RPMI7951 (cell line): ENCODE data around the gene RBFOX1. TPM values are rescaled to one million over a fixed set of nuclear protein-coding genes. Genes with fewer than 3 reads are reported as not detected.

Experiments used
- DNase-seq: peaks from one replicate; pipeline ENCODE4 v3.0.0-alpha.2; 2012; ENCODE audit warnings: low read depth
- total RNA-seq: library from RNA; depleted of rRNA; stranded (reverse); fragments of >200 nt; shearing (Covaris generic); gene quantifications from 2 replicates; pipeline ENCODE4 v1.2.3, GENCODE V29; 2014

The RBFOX1 gene
- total RNA-seq, 1 experiment from 2014 or later, result under 0.01 TPM

DNA sequence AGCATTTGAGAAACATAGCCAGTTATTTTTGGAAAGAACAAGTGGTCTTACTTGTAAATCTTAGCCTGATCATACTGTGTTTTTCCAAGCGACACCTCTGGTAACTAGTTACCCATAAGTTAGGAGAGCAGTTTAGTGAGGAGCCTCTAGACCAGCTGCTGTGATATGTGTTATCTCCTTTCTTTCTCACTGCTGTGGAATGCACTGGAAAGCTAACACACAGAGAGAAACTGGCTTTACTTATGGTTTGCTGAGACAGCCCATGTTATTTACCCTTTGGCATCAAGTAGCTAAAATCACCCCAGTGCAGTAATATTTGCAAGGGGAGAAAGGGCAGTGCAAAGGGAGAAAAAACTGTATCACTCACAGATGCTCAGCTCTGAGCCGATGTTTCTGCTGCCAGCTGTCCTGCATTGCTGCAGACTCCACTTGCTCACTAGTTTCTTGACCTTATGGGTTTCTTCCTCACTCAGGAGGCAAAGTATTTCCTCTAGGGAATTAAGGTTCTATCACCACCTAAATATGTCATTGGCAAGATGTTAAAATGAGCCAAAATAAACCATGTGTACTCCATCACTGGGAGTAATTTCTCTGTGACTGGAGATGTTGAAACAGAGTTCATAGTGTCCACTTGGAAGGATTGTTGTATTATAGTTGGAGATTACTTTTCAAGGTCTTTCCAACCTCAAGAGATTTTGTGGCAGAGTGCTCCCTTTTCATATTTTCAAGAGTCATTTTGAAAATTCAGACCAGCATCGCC is 2.3 kb downstream of the RBFOX1 start:
- DNase-seq, result no peak

DNA sequence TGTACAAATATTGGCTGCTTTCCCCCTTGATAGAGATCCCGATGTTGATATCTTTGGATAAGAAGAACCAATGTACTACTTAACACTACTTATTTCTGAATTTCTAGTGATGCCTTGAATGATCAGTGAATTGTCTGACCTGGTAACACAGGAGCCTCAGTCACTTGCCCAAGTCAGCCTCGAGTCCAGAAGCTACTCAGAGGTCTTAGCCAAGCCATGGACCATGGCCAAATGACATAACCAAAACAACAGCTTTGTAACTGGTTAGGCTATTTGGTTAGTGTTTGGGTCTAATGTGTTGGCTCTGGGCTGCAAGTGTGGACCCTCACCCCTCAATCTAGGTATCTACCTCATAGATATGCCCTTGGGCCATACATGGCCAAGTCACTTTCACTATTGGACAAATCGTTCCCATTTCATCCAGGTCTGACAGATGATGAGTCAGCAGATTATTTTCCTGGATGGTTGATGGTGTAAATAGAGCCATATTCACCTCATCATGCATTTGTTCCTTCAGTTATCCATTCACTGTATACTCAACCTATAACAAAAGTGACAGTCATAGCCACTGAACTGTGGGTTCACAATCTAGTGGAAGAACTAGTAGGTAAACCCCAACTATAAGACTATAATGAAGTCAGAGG is 3.5 kb downstream of the RBFOX1 start:
- no peak for DNase-seq

DNA sequence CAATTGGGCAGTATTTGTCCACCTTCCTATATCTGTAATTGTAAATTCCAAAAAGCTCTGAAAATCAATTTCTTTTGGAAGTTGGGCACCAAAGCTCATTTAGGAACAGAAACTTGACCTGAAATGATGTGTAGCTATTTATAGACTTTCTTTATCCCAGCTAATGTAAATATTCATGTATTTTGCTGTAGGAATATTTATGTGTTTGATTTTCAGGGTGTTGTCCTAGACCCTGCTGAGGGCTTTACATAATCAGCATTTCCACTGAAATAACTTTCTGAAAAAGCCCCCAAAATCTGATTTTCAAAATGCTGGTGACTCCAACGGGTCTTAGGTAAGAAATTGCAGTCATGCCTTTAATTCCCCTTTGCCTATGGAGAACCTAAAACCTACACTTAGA is 4.1 kb downstream of the RBFOX1 start:
- no peak for DNase-seq

DNA sequence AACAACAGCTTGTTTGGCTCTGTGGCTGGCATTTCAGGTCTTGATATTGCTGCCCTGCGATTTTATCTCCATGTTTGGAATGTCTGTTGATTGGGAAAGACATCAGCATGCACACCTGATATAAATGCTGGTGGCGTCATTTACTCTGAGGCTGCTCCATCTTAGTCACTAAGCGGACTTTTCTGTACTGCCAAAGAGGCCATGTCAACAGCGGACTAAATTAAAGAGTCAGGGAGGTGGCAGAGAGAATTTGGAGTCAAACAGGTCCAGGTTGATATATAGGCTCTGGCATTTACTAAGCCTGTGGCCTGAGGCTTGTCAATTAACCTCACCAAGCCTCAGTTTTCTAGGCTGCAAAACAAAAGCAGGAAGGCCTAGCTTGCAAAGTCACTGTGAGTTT is 6.2 kb downstream of the RBFOX1 start:
- no peak for DNase-seq

DNA sequence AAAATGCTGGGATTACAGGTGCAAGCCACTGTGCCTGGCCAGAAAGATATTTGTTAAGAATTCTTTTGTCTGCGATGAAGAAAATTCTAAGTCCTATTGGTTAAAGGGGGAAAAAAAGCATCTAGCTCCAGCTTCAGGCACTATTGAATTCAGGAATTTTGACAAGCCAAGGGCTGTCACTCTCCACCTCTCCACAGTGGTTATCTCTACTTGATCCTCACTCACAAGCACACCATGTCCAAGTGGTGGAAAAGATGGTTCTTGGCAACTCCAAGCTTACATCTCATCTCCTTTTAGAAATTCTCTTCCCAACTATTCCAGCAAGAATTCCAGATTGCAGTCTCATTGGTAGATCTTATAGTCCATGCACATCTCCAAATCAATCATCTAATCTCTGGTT is 7.1 kb downstream of the RBFOX1 start:
- no peak for DNase-seq

DNA sequence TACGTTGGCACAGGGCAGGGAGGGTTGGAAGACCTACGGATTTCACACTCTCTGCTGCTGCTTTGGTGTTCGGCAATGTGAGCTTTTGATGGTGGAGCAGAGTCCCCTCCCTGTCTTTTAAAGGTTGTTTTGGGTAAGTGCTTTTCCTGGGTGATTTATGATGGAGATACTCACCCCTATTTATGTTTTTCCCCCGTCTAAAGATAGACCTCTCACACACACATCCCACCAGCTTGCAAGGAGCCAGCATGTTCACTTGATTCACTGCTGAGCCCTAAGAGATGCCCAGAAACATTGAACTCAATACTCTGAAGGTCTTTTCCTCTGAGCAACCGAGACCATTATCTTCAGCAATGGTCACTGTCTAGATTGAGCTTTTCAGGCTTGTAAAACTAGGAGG is 8.3 kb downstream of the RBFOX1 start:
- DNase-seq, result no peak

DNA sequence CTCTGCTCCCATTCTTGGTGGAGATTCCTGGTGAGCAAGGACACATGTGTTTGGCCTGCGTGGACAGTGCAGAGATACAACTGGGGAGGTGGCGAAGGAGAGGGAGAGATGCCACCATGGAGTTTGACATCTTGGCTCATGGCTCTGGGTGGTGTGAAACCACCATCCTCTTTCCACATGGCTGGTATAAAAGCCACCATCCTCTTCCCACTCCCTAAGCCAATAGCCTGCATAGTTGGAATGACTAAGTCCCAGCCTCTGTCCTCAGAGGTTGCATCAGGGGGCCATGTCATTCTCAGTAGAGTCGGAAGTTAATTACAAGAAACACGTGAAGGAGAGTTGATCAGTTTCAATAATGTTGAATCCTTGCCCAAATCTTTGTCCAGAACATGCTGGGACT is 10.0 kb downstream of the RBFOX1 start:
- DNase-seq, result no peak

DNA sequence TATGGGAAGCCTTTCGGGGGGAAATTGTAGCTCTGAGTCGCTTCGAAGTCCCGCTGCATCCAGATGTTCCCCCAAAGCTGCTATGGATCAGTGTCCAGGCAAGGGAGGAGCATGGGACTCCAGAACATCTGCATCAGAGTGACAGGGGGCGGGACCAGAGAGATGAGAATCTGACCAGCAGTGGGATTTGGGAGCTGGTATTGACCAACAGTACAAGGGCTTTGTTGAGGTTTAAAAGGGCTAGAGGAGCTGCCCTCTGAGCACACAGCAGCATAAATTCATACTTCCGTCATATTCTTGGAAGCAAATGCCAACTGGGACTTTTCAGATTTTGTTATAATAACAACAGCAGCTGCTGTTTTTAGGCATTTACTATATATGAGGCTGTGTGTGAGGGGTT is 10.6 kb downstream of the RBFOX1 start:
- no peak for DNase-seq

DNA sequence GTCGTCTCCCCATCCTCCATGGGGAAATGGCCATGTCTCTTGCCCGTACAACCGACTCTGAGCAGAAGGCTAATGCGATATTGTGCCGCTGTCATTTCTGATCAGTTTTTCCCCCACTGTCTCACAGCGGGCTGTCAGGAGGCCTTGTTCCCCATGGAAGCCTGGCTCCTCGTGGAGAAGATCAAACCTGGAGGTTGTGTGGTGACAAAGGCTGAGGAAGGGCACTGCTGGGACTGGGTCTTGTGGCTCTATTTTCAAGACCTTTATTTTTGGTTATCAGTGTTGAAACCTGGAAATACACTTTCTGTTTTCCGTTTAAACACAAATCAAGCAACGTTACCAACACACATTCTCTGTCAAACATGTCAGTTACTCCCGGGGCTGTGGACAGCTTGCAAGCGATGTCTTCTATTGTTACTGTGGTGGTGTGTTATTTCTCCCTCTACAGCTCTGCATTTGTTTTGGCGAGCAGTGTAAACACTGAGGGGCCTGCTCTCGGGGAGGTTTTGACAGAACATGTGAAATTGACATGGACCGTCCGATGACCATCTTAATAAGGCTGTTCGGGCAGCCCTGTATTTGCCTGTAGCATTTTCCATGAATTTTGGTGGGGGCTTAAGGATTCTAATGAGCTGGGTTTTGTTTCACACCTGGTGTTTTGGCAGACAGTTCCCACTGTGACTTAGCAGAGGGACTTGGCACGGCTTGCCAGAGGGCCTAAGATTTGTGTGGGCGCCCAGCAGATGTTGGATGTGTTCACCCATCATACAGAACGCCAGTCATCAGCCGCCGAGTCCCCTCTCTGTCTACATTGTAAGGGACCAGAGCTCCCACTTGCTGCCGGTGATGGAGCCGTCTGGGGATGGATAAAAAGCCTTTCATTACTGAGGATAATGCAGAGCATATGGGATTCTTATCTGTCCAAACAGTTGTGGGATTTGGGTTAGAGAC is 12.5 kb downstream of the RBFOX1 start:
- DNase-seq, result no peak

DNA sequence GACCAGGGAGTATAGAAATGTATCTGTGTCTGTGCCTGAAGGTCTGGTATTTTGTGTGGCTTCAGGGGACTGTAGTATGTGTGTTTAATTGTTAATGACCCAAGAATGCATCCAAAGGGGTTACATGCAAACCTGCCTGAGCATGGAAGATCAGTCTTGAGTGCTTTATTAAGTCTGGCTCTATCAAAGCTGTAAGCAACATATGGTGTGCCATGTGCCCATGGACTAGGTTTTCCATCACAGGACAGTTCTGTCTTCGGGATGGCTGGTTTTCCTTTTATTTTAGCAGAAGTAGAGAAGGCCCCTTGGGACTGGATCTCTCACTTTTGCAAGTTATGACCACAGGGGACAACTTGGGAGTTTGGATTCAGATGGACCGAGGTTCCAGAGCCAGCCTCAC is 18.2 kb downstream of the RBFOX1 start:
- no peak for DNase-seq

DNA sequence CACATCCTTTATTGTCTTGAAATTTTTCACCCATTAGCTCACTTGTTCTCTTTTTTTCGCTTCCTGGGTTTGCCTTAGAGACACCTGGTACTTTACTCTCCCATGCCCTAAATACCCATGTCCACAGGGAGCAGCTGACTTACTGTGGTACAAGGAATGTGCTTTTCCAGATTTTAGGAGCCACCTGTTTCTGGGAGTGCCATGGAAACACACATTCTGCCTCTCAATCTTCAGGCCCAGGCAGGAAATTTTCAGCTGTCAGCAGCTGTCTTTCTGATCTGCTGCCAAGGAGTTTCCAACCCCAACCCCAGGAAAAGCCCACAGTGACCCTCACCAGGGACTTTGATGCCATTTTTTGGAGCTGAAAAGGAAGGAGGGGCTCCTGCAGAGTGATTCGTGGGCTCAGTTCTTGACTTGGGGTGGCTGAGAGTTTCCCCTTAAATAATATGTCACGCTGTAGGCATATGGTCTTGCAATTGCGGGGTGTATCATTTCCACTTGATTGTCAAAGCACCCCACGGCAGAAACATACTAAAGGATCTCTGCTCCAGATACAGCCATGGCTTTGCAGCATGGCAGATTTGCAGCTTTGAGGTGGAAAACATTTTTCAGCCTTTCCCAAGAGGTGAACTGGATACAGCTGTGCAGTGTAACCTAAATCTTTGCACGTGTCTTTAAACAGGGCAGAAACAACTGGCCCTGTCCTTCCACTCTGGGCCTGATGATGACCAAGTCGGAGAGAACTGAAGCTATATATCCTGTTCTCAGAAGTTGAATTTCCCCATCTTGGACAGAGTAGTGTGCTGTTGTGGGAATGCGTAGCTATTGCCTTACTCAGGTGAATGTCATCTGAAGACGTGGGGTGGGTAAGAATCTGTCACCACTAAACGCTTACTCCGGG is 19.2 kb downstream of the RBFOX1 start:
- no peak for DNase-seq

DNA sequence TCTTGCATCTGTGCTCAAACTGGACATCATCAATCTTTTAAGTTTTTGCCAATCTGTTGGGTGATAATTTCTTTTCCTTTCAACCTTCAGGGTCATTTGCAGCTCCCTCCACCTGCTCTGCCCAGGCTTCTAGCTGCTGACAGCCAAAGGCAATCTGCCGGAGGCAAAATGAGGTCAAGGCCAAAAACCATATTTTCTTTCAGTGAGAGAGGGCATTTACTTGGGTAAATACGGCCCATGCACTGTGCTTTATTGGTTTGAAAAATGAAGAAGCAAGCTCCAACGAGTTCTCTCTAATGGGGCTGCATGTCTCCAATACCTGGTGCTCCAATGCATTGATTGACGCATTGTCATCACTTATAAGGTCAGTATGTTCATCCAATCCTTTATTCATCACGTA is 23.1 kb downstream of the RBFOX1 start:
- no peak for DNase-seq

DNA sequence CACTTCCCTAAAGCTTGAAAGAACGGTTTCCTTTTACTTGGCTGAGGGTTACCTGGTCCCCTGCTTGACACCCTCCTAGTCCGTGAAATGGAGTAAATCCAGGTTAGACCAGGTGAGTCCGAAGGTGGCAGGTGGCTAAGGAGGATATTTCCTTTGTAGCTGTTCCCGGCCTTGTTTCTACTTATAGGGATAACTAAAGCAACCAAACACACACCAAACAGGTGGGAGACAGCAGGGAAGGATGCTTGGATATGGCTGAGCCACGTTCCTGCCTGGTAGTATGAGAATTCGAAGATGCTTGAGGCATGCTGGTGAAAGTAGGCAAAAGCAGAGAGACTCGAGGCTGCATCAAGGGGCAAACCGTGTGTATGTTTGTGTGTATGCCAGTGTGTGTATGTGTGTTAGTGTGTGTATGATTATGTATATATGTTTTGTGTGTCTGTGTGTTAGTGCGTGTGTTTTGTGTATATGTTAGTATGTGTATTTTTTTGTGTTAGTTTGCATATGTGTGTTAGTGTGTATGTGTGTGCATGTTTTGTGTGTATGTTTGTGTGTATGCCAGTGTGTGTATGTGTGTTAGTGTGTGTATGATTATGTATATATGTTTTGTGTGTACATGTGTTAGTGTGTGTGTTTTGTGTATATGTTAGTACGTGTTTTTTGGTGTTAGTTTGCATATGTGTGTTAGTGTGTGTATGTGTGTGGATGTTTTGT is 28.9 kb downstream of the RBFOX1 start:
- DNase-seq, result no peak

DNA sequence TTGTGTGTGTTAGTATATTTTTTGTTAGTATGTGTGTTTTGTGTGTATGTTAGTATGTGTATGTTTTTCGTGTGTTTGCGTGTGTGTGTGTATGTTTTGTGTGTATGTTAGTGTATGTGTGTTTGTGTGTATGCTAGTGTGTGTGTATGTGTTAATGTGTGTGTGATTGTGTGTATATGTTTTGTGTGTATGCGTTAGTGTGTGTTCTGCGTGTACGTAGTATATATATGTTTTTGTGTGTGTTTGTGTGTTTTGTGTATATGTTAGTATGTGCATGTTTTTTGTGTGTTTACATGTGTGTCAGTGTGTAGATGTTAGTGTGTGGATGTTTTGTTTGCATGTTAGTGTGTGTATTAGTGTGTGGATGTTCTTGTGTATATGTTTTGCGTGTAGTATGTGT is 29.6 kb downstream of the RBFOX1 start:
- no peak for DNase-seq

DNA sequence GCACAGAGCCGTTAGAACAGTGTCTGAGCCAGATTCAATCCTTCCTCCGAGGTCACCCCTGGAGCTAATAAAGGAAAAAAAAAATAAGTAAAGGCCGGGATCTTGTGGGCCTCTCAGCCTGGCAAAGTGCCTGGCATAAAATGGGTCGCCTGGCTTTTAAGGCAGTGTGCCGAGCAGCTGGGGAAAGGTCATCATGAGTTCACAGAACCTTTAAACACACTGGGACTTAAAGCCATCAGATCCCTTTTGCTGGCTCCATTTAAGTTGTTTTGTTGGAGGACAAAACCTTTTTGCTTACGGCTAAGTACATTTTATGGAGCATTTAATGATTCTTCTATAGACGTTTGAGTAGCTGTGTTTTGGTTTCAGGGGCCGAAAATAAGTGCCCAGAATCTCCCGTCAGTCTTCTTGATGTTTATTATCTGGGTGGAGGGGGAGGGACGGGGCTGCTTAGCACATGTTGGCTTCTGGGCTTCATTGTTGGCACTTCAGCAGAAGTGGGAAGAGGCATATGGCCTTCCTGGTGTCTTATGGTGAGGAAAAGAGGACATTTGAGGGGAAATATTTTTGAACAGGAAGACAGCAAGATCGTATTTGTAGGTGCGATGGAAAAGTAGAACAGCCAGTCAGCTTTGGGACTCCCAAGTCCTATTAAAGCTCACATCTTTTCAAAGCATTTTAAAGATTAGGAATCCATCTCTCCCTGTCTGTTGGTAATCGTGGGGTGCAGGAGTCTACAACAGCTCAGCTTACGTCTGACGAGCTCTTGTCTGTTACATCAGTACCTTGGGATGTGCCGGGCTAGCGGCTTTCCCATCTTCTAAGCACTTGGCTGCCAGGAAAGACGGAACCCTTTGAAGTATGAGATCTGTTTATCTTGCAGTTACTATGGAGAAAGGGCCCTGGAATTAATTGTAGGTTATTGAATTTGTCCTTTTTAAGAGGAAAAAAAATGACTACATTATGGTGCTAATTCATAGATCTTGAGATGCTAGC is 31.1 kb downstream of the RBFOX1 start:
- DNase-seq, result peak; percentile 22

DNA sequence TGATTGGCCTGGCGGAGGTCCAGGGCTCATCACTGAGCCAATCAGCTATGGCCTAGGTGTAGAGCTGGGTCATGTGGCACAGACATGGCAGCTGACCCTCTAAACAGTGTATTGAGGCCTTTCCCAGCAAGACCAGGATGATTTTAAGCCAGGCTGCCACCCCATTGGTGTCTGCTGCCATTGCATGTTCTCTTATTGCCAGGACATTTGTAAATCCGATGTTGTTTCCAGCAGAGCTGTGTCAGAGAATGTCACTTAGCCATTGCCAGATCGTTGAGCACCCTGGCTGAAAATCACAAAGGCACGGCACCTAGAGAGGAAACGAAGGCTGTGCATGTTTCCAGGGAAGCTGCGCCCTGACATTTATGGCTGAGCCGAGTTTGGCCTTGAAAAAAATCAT is 33.4 kb downstream of the RBFOX1 start:
- DNase-seq, result no peak

DNA sequence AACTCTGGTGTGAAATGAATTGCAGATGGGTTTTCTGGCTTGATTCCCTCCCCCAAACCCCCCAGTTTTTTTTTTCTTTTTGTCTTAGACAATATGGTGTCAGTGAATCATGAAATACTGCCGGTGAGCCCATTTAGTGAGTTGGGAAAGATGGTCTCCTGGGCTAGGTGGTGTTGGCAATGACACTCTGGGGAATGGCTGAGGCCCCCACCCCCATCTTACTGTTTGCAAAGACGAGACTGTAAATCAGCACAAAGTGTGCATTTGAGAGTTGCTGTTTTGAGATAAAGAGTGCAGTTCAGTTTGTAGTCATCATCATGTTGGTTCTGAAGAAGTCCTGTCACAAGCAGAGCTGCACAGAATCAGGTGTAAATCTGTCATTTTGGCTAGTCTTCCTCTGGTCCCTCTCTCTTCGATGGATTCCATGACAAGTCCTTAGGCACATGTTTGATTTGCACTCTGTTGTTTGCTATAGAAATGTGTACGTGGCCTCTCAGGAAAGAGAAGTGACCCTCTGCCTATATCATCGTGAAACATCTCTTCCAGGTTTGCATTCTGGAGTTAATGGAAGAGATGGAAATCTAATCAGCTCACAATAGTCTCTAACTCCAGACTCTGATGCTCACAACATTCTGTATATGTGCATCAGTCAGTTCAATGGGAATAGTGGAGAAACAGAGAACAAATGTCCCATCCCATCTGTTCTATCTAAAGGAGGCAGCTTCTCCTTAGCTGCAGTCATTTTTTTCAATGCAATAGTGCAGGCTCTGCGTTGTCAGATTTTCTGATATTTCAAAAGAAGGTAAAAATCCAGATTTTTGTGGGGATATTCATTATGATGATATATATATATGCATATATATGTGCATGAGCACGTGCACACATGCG is 34.6 kb downstream of the RBFOX1 start:
- no peak for DNase-seq

DNA sequence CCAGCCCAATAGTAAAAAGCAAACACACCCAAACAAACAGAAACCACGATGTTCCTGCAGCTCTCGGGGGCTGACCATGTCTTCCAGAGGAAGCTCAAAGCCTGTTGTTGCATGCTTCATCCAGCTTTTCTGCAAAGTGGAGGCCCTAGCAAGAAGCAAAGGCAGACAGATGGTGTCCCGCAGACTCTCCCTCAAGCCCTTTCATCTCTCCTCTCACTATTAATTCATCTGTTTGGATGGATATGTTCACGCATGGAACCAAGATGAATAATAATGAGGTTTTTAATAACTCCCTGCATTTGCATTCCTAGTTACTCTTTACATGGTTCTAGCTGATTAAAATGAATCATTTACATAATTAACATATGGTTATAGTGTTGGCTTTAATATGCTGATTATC is 36.6 kb downstream of the RBFOX1 start:
- no peak for DNase-seq

DNA sequence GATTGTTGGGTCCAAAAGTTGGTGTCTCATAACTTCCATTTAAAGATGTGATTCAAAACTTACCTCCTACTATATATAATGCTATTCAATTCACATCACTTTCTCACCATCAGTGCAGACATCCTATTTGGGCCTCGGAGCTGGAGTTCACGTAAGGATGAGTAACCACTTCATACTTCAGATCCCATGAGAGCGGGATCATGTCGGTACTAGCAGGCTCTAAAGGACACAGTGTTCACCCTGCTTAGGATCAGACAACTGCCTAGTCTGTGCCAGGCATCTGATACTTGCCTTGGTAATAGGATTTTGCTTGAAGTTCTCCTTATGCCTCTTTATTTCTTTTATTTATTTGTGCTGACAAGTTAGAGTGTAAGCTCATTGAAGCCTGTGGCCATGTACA is 39.5 kb downstream of the RBFOX1 start:
- DNase-seq, result no peak
